ENCODE measurements around the gene DDX17. TPM values are rescaled to one million over a fixed set of nuclear protein-coding genes. Genes with fewer than 3 reads are reported as not detected.

The DDX17 gene
- total RNA-seq, 1 experiment from 2014 or later = 399 TPM

DNA sequence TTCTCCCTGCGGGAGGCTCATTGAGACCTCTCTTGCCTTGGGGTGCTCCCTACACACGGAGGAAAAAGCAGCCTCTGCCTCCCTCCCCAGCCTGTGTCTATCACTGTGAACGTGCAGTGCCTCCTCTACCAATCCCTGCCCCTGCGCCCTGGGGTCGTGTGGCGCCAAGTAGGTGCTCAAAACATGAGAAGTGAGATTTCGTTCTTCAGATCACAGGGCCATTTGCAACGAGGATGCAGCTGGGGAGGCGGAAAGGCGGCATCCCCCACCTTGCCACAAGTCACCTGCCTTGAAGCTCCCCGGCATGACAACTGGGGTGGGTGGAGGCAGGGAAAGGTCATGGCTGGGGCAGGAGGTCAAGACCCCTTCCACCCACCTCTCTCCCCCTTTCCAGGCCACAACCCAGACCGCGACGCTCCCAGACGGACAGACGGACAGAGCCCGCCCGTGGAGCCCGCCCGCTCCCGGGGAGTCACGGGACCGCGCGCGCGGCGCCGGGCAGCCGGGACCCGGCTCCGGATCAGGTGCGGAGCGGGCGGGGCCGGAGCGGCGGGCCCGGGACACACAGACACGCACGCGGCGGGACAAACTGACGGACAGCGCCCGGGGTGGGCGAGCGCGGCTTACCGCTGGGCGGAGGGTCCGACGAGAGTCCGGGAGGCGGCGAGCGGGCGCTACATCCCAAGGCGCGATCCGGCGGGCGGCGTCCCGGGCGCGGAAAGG is 51.6 kb downstream of the DDX17 start:
- H3K36me3 Mint-ChIP-seq = no peaks in the 10 kb centered on the region
- ATAC-seq (no peak), DNase-seq (ENCODE audit: low spot score) (no peak)
- ChIA-PET POLR2A (interaction anchor here (0.6 kb wide), 1 partner anchor 149 kb away, joined by 6 read pairs; no protein-coding TSS in a partner anchor), CTCF (interaction anchor here (0.6 to 1.6 kb wide), 2 partner anchors 19 to 41 kb away, joined by 3 to 7 read pairs; no protein-coding TSS in a partner anchor)
- TF ChIP-seq ZNF121 (CRISPR knock-in tag; IDR thresholded peaks at IDR 0.05) (peak; percentile 4; the same call in 1 of the 2 replicates), CREM (CRISPR knock-in tag; IDR thresholded peaks at IDR 0.05) (peak; percentile 33; the same call in 1 of the 2 replicates), HMGA2 (CRISPR knock-in tag; IDR thresholded peaks at IDR 0.05) (no peak), SP1 (CRISPR knock-in tag; conservative IDR thresholded peaks at IDR 0.05) (no peak)
- TF ChIP-seq, protein P1, sequence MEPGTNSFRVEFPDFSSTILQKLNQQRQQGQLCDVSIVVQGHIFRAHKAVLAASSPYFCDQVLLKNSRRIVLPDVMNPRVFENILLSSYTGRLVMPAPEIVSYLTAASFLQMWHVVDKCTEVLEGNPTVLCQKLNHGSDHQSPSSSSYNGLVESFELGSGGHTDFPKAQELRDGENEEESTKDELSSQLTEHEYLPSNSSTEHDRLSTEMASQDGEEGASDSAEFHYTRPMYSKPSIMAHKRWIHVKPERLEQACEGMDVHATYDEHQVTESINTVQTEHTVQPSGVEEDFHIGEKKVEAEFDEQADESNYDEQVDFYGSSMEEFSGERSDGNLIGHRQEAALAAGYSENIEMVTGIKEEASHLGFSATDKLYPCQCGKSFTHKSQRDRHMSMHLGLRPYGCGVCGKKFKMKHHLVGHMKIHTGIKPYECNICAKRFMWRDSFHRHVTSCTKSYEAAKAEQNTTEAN (CRISPR knock-in tag; IDR thresholded peaks at IDR 0.05) = no peak
- TF ChIP-seq, protein P2, sequence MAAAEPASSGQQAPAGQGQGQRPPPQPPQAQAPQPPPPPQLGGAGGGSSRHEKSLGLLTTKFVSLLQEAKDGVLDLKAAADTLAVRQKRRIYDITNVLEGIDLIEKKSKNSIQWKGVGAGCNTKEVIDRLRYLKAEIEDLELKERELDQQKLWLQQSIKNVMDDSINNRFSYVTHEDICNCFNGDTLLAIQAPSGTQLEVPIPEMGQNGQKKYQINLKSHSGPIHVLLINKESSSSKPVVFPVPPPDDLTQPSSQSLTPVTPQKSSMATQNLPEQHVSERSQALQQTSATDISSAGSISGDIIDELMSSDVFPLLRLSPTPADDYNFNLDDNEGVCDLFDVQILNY (CRISPR knock-in tag; IDR thresholded peaks at IDR 0.05) = 0 out of 2 replicates have a peak, but pooled peaks have one; percentile 51
- TF ChIP-seq, protein P3, sequence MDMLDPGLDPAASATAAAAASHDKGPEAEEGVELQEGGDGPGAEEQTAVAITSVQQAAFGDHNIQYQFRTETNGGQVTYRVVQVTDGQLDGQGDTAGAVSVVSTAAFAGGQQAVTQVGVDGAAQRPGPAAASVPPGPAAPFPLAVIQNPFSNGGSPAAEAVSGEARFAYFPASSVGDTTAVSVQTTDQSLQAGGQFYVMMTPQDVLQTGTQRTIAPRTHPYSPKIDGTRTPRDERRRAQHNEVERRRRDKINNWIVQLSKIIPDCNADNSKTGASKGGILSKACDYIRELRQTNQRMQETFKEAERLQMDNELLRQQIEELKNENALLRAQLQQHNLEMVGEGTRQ (CRISPR knock-in tag; IDR thresholded peaks at IDR 0.05) = peak; percentile 41
- TF ChIP-seq, protein P4, sequence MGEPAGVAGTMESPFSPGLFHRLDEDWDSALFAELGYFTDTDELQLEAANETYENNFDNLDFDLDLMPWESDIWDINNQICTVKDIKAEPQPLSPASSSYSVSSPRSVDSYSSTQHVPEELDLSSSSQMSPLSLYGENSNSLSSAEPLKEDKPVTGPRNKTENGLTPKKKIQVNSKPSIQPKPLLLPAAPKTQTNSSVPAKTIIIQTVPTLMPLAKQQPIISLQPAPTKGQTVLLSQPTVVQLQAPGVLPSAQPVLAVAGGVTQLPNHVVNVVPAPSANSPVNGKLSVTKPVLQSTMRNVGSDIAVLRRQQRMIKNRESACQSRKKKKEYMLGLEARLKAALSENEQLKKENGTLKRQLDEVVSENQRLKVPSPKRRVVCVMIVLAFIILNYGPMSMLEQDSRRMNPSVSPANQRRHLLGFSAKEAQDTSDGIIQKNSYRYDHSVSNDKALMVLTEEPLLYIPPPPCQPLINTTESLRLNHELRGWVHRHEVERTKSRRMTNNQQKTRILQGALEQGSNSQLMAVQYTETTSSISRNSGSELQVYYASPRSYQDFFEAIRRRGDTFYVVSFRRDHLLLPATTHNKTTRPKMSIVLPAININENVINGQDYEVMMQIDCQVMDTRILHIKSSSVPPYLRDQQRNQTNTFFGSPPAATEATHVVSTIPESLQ (CRISPR knock-in tag; IDR thresholded peaks at IDR 0.05) = no peak
- no peaks in the 10 kb centered on the region for H3K9me3 Mint-ChIP-seq
- H3K27me3 Mint-ChIP-seq (ENCODE audit: low read depth) = peaks cover 73% of the 10 kb centered on the region
- peak overlapping the region; percentile 80 for H3K4me3 Mint-ChIP-seq
- H3K4me1 Mint-ChIP-seq = peaks cover 29% of the 10 kb centered on the region
- H3K27ac Mint-ChIP-seq = no peak overlapping the region

DNA sequence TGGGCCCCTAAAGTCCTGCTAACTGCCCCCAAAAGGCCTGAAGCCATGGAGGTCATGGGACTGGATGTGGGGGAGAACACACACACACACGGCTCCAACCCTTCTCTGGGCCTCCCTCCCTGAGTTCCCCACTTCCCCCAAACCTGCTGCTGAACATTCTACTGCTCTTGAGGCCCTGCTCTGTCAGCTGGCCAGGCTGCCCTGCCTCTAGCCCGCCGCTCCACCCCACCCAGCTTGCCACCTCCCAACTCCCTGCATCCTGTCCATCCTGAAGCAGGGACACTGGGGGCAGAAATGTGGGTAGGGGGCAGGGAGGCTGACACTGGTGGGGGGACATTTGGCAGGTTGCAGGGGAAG is 52.1 kb downstream of the DDX17 start:
- ChIA-PET CTCF (interaction anchor here (0.6 to 1.6 kb wide), 2 partner anchors 19 to 41 kb away, joined by 3 to 7 read pairs; no protein-coding TSS in a partner anchor), POLR2A (interaction anchor here (0.6 kb wide), 1 partner anchor 149 kb away, joined by 6 read pairs; no protein-coding TSS in a partner anchor)
- no peak for DNase-seq (ENCODE audit: low spot score)
- TF ChIP-seq, protein P1 (CRISPR knock-in tag; IDR thresholded peaks at IDR 0.05) = no peak
- TF ChIP-seq GTF2I (CRISPR knock-in tag; conservative IDR thresholded peaks at IDR 0.05) (no peak), SOX15 (CRISPR knock-in tag; IDR thresholded peaks at IDR 0.05) (no peak), ZNF219 (CRISPR knock-in tag; IDR thresholded peaks at IDR 0.05; ENCODE audit: borderline replicate concordance) (no peak), FOXP1 (CRISPR knock-in tag; IDR thresholded peaks at IDR 0.05; ENCODE audit: borderline replicate concordance) (no peak), RELA (CRISPR knock-in tag; IDR thresholded peaks at IDR 0.05; ENCODE audit: borderline replicate concordance) (no peak), JAZF1 (CRISPR knock-in tag; IDR thresholded peaks at IDR 0.05) (no peak)
- TF ChIP-seq, protein P2 (CRISPR knock-in tag; IDR thresholded peaks at IDR 0.05) = no peak
- TF ChIP-seq, protein P5, sequence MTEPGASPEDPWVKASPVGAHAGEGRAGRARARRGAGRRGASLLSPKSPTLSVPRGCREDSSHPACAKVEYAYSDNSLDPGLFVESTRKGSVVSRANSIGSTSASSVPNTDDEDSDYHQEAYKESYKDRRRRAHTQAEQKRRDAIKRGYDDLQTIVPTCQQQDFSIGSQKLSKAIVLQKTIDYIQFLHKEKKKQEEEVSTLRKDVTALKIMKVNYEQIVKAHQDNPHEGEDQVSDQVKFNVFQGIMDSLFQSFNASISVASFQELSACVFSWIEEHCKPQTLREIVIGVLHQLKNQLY (CRISPR knock-in tag; IDR thresholded peaks at IDR 0.05) = no peak
- TF ChIP-seq, protein P6, sequence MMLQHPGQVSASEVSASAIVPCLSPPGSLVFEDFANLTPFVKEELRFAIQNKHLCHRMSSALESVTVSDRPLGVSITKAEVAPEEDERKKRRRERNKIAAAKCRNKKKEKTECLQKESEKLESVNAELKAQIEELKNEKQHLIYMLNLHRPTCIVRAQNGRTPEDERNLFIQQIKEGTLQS (CRISPR knock-in tag; conservative IDR thresholded peaks at IDR 0.05) = no peak
- TF ChIP-seq, protein P7, sequence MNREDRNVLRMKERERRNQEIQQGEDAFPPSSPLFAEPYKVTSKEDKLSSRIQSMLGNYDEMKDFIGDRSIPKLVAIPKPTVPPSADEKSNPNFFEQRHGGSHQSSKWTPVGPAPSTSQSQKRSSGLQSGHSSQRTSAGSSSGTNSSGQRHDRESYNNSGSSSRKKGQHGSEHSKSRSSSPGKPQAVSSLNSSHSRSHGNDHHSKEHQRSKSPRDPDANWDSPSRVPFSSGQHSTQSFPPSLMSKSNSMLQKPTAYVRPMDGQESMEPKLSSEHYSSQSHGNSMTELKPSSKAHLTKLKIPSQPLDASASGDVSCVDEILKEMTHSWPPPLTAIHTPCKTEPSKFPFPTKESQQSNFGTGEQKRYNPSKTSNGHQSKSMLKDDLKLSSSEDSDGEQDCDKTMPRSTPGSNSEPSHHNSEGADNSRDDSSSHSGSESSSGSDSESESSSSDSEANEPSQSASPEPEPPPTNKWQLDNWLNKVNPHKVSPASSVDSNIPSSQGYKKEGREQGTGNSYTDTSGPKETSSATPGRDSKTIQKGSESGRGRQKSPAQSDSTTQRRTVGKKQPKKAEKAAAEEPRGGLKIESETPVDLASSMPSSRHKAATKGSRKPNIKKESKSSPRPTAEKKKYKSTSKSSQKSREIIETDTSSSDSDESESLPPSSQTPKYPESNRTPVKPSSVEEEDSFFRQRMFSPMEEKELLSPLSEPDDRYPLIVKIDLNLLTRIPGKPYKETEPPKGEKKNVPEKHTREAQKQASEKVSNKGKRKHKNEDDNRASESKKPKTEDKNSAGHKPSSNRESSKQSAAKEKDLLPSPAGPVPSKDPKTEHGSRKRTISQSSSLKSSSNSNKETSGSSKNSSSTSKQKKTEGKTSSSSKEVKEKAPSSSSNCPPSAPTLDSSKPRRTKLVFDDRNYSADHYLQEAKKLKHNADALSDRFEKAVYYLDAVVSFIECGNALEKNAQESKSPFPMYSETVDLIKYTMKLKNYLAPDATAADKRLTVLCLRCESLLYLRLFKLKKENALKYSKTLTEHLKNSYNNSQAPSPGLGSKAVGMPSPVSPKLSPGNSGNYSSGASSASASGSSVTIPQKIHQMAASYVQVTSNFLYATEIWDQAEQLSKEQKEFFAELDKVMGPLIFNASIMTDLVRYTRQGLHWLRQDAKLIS (CRISPR knock-in tag; IDR thresholded peaks at IDR 0.05; ENCODE audit: borderline replicate concordance) = no peak
- H3K9me3 Mint-ChIP-seq = no peaks in the 10 kb centered on the region
- H3K4me3 Mint-ChIP-seq = peak overlapping the region; percentile 80
- H3K4me1 Mint-ChIP-seq = peaks cover 29% of the 10 kb centered on the region
- H3K36me3 Mint-ChIP-seq = no peaks in the 10 kb centered on the region
- no peak overlapping the region for H3K27ac Mint-ChIP-seq
- peaks cover 68% of the 10 kb centered on the region for H3K27me3 Mint-ChIP-seq (ENCODE audit: low read depth)
- no peak for ATAC-seq

All from WTC11 (cell line).